Embryonic facial prominence (tissue), 1 donor: Measurements from ENCODE around the gene IL18BP.

ENCODE experiments used
- DNase-seq: peaks from one replicate; pipeline ENCODE4 v3.0.0-alpha.2; 2016; ENCODE audit errors: extremely low spot score

The IL18BP gene

DNA sequence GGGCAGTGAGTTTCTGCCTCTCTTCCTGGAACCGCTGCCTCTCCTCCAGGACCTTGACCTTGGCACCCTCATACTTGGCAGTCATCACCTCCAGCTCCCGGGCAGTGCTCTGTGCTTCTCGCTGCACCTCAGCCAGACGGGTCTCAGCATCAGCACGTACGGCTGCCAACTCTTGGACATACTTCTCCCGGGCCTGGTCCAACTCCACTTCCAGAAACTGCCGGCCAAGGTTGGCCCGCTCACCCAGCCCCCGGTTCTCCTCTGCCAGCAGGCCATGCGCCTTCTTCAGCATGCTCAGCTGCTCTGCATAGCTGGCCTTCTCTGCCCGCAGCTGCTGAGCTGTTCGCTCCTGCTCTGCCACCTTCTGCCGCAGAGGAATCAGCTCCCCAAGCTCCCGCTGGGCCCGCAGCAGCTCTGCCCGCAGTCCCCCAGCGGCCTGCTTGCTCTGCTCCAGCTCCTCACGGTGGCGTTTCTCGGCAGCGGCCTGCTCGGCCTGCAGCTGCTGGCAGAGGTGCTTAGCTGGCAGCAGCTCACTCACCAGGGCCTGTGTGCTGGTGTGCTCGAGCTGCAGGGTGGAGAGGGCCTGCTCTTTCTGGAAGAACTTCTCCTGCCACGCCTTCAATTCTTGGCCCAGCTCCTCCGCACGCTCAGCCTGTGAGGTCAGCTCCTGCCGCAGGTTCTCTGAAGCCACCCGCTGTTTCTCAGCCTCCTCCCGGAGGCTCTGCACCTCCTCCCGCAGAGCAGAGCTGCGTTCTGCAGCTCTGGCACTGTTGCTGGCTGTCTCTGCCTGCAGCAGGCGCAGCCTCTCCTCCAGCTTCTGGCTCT is 14.4 kb downstream of the IL18BP start:
- no peak for DNase-seq

DNA sequence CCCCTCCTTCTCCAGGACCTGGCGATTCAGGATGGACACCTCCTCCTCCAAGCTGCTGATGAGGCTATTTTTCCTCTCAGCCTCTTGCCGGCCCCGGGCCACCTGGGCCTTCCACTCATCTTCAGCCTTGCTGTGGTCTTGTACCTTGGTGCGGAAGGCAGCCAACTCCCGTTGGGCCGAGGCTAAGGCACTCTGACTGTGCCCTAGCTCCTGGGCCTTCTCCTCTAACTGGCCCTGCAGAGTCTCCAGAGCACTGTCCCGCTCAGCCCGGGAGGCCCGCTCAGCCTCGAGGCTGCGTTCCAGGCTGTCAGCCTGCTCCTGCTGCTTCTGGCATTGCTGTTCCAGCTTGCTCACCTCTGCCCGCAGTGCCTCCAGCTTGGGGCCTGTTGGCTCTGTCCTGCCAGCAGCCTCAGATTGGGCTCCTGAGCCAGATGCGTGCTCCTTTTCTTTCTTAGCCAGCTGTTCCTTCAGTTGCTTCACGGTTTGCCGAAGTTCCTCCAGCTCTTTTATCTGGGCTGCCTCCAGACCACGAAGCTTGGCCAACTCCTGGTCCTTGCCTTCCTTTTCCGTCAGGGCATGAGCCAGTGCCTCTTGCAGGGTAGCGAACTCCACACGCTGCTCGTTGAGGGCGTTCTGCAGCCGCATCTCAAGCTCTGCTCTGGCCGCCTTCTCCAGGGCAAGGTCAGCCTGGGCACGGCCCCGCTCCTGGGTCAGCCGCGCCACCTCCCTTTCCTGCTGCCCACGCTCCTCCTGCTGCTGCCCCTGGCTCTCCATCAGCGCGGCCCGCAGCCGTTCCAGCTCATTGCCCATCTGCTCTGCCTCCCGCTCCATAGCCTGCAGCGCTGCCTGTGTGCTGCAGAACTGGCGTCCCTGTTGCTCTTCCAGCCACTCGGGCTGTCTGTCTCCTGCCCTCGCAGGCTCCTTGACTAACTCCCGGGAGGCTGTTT is 15.3 kb downstream of the IL18BP start:
- no peak for DNase-seq

DNA sequence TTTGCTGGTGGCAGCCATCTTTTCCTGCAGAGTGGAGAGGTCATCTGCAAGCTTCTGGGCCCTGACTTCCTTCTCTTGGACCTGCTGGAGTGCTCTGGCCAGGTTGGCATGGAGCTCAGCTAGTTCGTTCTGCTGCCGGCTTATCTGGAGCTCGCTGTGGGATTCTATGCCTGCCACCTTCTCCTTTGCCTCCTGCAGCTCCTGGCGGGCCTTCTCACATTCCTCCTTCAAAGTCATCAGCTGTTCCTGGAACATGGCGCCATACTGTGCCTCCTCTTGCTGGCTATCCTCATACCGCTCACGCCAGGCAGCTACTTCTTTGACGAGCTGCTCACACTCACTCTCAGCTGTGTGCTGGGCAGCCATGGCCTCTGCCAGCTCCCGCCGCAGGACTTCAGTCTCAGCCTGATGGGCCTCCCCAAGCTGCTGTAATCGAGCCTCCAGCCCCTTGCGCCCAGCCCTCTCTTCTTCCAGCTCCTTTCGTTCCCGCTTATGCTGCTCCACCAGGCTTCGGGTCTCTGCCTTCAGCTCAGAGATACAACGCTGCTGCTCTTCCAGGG is 16.1 kb downstream of the IL18BP start:
- no peak for DNase-seq

DNA sequence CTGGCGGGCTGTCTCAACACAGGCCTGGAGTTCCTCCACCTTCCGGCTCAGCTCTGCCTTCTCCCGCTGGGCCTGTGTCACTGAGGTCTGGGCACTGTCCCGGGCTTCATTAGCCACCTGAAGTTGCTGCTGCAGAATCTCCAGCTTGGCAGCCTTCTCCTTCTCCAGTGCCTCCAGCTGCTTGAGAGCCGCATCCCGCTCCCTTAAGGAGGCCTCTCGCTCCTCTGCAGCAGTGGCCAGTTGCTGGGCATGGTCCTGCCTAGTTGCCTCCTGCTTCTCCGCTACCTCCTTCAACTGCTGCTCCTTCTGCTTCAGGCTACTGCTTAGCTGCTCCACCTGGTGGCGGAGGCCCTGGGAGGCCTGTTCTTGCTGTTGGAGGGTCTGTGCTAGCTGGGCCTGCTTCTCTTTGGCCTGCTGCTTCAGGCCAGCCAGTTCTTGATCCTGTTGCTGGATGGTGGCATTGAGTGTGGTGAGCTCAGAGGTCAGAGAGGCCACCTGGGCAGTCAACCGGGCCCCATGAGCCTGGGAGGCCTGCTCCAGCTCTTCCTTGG is 16.9 kb downstream of the IL18BP start:
- no peak for DNase-seq

DNA sequence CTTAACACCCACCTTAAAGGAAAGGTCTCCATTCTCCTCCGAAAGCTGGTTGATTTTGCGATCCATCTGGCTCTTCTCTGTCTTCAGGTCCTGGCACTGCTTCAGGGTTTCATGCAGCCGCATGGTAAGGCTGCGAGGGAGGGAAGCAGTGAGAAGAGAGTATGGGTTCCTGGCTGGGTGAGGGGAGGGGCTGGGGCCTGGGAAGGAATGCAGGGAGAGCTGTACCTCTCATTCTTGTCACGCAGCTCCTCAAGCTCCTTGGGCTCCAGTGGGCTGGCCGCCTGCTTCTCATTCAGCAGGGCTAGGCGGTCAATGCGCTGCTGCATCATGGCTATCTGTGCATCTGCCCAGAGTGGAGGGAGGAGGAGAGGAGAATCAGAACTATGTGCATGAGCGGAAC is 19.5 kb downstream of the IL18BP start:
- DNase-seq = no peak

DNA sequence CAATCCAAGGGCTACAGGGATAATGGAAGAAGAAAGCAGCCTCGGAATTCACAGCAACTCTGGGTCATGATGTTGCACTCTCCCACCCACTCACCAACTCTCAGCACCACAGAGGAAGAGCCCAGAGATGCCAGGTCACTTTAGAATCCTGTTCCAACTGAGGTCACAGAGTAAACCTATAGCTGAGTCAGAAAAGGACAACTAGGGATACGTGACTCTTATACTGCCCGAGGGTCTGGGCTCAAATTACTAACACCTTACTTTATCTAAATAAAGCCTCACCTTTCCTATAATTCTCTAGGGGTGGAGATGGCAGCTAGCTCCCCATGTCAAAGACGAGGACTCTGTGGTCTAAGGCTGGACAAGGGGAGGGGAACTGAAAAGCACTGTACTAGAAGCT is 24.6 kb downstream of the IL18BP start:
- no peak for DNase-seq

DNA sequence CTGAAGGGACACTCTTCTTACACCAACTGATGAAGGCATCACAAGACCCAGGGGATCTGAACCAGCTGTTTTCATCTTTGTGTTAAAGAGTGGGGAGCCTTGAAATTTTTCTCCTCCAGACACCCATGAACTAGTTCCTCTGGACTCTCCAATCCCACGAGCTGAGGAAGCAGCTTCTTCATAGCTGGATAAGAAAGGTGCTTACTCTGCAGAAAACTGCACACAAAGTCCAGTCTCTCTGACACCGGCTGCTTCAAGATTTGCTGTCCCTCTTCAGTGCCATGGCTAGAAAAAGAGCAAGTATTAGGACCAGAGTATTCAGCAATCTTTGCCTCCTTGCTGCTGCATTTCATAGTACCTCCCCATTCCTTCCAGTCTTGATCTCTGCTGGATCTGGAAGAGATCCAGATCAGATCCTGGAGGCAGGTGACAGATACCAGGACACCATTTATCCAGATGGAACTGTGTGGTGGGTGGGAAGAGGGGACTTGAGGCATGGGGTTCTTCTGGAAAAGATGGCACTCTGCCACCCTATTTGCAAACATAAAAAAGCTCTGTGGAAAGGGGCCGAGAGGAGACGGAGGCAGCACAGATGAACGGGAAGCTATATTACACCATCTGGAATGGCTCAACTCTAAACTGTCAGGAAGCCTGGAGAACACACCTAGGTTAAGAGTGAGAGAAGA is 25.5 kb downstream of the IL18BP start:
- no peak for DNase-seq

DNA sequence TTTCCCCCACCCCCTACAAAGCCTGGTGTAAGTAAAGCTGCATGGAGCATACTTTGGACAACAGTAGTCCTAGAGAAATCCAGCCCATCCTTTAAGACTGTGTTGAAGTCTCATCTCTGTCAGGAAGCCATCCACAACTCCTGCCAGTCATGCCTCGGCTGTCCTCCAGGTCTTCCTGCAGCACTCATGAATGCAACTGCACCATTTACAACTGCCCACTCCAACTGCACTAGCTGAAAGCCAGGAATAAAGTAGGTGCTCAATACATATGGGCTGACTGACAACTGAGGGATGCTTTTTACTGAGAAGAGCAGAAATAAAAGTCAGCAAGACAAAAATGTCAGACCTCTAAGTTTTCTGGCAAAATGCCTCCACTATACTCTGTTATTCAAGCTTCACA is 27.4 kb downstream of the IL18BP start:
- DNase-seq = no peak

DNA sequence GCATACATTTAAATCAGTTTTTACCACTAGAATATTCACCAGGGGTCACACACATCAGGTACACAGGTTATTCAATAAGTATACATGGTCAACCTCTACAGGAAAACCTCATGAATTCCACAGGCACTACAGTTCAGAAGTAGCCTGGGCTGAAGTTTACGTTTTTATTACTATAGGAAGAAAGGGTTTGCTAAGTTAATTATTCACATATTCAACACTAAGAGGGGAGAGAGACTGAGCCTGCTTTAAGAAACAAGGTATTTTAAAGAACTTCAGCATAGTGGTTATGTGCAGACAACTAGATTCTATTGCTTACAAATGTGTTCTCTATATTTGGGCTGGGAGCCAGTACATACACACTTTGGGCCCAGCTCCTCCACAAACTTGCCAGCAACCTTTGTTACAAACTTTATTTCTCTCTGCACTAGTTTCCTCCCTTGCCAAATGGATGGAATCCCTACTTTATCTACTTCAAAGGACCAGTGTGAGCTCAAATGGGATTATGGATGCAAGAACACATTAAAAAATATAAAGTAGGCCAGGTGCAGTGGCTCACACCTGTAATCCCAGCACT is 31.9 kb downstream of the IL18BP start:
- no peak for DNase-seq

DNA sequence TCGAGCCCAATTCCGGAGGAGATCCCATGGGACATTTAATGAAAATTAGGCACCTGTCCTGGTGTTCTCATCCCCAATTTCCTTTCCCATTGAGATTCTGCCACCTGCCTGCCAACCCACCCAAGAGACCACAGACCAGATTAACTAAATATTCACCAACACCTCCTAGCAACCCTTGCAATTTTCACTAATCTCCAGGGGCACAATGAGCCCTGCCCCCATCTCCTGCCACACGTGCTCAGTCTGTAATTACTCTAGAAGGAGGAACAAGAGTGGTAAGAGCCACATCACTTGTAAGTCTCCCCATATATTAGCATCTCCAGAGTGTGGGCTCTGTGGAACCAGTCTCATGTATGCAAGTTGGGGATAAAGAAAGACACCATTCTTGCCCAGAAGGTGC is 38.0 kb downstream of the IL18BP start:
- DNase-seq = no peak

DNA sequence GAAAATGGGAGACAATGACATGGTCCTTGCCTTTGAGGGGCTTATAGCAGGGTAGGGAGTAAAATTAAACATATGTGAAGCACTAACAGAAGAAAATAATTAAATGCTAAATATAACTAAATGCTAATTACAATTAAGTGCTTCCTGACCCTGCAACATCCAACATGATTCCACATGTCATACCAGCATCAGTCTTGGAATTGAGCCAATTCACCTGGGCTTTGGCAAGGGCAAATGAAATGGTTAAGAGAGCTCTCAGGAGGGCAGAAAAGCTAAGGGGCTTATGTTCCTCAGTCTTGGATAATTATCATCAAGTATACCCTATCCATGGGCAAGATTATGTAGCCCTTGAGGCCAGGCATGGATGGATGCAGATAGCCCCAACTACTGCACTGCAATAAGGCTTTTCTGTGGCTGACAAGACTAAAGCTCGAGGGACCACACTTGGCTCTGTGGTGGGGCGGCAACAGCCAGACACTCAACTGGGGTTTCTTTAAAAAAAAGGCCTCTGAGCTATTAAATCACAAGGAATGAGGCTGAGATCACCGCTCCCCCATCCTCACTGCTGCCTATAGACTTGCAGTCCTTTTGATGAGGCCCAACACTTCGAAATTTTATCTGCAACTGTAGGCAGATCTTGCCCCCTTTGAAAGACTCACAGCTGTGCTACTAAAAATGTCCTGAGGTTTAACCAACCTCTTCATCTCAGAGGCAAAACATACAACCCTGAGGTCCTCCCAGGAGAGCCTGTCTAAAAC is 39.0 kb downstream of the IL18BP start:
- DNase-seq = no peak

DNA sequence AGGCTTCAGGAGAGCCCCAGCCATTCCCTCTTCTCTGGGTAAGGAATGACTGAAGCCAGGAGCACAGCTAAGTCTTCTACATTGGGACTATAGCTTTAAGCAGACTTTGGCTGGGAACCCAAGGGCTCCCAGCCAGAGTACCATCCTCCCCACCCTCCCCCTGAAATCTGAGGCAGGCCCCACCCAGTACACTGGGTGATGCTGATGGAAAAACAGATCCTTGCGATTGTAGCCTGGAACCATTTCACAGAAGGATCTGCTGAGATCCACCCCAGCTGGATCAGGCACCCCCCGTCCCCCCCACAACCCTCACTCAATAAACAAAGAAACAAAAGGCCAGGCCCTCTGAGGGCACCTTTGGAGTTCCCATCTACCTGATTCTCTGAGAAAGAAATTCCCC is 39.8 kb downstream of the IL18BP start:
- peak; percentile 56 for DNase-seq

DNA sequence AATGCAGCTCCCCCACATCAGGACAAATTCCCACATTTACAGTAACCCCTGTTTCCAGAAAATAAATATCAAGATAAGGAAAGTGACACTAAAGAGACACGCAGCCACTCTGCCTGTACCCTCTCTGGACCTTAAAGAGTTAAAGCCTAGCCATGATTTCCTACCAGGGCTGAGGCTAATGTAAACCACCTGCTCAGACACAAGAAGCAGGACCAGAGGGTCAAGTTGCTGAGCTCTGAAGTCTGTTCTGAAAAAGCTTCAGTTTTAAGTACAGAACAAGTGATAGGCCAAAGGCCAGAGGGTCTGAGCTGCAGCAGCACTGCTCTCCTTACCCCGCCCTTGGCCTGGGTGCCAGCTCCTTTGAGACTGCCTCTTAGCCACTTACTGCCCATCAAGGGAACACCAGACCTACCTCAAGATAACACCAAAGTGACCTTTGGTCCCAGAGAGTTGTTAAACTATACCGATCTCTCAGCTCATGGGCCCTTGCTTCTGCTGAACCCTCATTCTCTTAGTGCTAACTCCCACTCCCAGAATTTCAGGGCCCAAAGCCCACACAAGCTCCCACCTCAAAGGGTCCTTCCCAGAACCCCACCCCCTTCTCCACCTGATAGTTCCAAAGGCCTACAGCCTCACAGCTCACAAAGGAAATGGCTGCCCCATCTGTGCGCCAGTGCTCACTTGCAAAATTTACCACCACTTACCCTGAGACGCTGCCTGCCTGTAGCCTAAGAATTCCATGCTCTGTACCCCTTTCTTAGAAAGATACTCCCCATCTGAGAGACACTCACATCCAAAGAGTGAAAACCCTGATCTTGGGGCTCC is 40.5 kb downstream of the IL18BP start:
- no peak for DNase-seq

DNA sequence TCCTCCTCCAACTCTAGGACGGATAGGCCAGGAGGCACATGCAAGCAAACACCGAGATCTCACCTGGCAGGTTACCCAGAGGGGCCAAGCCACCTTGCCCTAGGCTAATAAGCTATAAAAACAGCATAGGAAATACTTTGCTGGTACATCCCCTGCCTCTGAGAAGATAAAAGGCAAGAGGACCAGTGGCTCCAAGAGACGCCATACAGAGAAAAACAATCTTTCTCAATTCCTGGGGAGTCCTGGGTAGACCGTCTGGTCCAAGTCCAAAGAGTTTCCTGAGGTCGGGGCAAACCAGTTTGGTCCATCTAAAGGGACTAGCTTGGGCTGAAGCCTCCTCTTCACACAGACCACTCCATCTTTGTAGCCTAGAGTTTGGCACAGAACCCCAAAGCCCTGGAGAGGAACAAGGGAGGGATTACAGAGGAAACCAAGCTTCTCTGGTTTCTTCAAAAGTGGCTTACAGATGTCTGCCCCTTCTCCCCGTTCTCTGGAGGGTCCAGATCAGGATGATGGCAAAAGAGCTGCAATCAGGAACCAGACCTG is 41.2 kb downstream of the IL18BP start:
- no peak for DNase-seq

DNA sequence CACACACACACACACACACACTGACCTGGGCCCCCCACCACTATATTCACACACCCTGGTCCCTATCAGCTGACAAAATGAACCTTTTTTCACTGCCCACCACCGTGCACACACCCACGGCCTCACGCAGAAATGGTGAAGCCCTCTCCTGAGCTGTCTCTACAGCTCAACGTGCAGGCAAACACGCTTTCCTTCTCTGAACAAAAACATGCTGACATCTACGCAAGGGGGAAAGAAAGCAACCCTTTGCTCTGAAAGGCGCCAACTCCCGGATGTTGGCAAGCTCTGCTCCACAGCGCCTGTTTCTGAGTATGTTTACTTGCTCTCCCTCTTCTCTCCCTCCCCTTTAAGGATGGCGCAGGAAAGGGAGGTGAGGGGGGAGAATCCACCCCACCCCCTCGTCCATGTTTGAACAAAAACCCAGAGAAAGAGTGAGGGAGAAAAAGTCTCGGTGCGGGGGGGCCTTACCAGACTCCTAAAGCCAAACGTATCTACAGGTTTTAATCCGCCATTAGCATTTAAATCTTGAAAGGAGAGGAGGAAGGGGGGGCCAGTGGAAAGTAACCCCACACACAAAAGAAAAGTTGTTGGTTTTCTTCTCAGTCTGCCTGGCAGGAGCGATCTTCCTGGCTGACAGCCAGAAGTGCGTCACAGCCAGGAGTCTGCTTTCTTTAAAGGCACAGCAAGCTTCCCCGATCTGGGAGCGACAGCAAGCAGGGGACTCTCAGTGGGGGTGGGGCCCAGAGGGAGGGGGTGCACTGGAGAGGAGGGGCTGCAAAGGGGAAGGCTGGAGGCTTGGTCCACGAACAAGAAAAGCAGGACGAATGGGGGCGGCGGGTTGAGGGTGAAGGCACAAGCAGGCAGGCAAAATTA is 42.0 kb downstream of the IL18BP start:
- peak; percentile 94 for DNase-seq

DNA sequence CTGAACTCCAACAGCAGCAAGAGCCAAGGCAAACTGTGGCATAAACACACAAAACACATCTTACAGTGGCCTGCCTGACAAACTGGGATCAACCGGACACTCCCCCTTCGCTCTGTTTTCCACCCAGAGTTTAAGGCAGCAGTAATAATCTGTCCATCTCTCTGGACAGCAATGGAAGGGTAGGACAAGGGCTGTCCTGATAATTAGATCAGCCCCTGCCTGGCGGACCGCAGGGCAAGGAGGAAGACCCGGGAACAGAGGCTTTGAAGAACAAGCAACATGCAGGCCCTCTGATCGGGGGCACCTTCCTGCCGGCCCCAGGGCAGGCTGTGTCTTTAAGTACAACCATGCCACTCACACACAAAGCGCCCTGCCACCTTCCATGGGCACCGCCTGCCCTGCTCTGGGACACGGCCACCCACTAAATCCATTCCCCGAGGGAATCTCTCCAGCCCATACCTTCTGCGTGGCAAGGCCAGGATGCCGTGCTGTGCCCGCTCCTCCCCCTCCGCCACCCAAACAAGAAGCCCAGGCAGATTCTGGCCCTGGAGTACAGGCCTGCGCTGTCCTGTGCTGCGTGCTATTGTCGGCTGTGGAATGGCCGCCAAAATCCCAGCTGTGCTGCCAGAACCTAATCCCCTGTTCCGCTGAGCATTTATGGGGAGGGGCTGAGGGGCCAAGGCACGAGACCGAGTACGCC is 42.8 kb downstream of the IL18BP start:
- peak; percentile 76 for DNase-seq

DNA sequence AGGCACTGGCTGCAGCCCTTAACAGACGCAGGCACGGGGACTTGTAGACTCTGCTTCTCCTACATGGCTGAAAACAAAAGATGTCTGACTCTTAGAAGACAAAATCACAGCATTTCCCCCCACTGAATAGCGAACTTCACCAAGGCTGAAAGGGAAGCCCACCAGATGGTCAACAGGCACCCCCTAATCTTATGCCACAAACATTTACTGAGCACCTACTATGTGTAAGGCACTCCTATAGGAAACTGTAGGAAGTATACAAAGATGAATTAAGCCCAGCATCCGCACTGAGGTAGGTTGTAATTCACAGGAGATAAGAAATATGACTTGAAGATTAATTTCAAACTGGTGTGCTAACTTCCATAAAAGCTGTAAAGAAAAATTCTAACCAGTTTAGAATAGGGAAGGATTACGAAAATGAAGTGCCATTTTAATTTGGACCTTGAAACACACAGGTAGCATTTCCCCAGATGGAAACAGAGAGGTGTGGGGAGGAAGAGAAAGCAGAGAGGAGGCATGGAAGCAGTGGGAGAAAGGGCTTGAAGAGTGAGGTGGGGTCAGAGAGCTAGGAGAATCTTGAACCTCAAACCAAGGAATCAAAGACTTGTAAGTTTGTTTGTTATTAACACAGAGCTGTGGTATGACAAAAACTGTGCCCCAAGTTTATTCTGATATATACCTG is 43.5 kb downstream of the IL18BP start:
- no peak for DNase-seq
